Peyer's patch (tissue), 4 donors: Measurements from ENCODE around the gene TNIP3. TPM values are rescaled to one million over a fixed set of nuclear protein-coding genes. Genes with fewer than 3 reads are reported as not detected.

Experiments
- DNase-seq, 3 donors: peaks; one replicate each; pipeline ENCODE4 v3.0.0-alpha.2; 2017 to 2019
- H3K27ac ChIP-seq, 4 donors: fragments of 200-600 bp; sonication (generic); one replicate each; pipeline ENCODE4 v1.5.1; 2016 to 2019
- H3K27me3 ChIP-seq, 2 donors: fragments of 200-600 bp; sonication (generic); one replicate each; pipeline ENCODE4 v1.5.1; 2019
- H3K36me3 ChIP-seq, 3 donors: fragments of 200-600 bp; sonication (generic); one replicate each; pipeline ENCODE4 v1.5.1; 2016 to 2019
- H3K4me1 ChIP-seq, 4 donors: fragments of 200-600 bp; sonication (generic); one replicate each; pipeline ENCODE4 v1.5.1; 2016 to 2019
- H3K4me3 ChIP-seq, 4 donors: fragments of 200-600 bp; sonication (generic); 1 replicate in 3 of 4; 2 replicates in 1 of 4; pipeline ENCODE4 v1.5.1; 2016 to 2019; ENCODE audit warnings: mild to moderate bottlenecking in 1 of 4
- H3K9me3 ChIP-seq, 4 donors: fragments of 200-600 bp; sonication (generic); one replicate each; pipeline ENCODE4 v1.5.1; 2016 to 2019; ENCODE audit warnings: mild to moderate bottlenecking in 1 of 4
- POLR2A ChIP-seq, 2 donors: fragments of 450-650 bp; IDR thresholded peaks; one replicate each; pipeline ENCODE4 v1.5.1; 2017; ENCODE audit warnings: antibody characterized with exemption in 2 of 2, mild to moderate bottlenecking in 2 of 2, moderate library complexity in 2 of 2
- total RNA-seq, 4 donors: library from RNA; depleted of rRNA; stranded (reverse); fragments of >200 nt; gene quantifications; one replicate each; pipeline ENCODE4 v1.1.0, GENCODE V29; 2016
- TF ChIP-seq, protein P1 (sequence below), 6 experiments: fragments of 450-650 bp in 4 of 6; fragments of 200-600 bp in 2 of 6; sonication (generic) in 1 of 6; IDR thresholded peaks; one replicate each; pipeline ENCODE4 v1.5.1; 2017 to 2019; ENCODE audit warnings: antibody characterized with exemption in 6 of 6, mild to moderate bottlenecking in 3 of 6, moderate library complexity in 1 of 6

The TNIP3 gene
- total RNA-seq, 4 donors from 2014 or later: 0.88 TPM; not detected in 3

DNA sequence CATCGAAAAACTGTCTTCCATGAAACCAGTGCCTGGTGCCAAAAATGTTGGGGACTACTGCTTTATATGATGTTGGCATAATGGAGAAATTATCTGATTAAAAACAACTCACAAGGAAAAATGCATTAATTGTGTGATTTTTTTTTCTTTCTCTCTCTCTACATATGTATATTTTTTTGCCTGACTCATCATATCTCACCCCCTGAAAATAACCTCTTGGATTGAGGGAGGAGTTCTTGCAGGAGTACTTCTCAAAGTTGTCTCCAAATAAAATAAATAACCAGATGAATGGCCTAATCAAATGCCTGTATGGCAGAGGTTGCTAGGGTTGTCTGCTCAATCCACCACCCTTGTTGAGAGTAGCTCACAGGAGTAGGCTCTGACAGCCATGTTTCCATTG, 19.9 kb upstream of the TNIP3 start:
- no peak for DNase-seq
- Histone ChIP-seq H3K4me3 (no peak overlapping the region), H3K9me3 (no peaks in the 10 kb centered on the region), H3K36me3 (no peaks in the 10 kb centered on the region), H3K27ac (no peak overlapping the region), H3K27me3 (no peaks in the 10 kb centered on the region), H3K4me1 (no peaks in the 10 kb centered on the region)
- TF ChIP-seq POLR2A (IDR thresholded peaks at IDR 0.05): no peak
- TF ChIP-seq, protein P1, sequence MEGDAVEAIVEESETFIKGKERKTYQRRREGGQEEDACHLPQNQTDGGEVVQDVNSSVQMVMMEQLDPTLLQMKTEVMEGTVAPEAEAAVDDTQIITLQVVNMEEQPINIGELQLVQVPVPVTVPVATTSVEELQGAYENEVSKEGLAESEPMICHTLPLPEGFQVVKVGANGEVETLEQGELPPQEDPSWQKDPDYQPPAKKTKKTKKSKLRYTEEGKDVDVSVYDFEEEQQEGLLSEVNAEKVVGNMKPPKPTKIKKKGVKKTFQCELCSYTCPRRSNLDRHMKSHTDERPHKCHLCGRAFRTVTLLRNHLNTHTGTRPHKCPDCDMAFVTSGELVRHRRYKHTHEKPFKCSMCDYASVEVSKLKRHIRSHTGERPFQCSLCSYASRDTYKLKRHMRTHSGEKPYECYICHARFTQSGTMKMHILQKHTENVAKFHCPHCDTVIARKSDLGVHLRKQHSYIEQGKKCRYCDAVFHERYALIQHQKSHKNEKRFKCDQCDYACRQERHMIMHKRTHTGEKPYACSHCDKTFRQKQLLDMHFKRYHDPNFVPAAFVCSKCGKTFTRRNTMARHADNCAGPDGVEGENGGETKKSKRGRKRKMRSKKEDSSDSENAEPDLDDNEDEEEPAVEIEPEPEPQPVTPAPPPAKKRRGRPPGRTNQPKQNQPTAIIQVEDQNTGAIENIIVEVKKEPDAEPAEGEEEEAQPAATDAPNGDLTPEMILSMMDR (IDR thresholded peaks at IDR 0.05): no peak

DNA sequence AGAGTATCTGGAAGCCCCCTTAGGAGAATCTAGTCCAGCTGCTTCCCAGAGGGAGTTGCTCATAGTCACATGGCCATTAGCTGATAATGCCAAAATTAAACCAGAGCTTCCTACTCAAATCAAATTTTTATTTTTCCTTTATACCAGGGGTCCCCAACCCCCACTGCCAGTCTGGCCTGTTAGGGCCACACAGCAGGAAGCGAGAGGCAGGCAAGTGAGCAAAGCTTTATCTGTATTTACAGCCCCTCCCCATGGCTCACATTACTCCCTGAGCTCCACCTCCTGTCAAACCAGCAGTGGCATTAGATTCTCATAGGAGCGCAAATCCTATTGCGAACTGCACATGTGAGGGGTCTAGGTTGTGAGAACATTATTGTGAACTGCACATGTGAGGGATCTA, 19.2 kb upstream of the TNIP3 start:
- Histone ChIP-seq H3K9me3 (no peaks in the 10 kb centered on the region), H3K4me3 (no peak overlapping the region), H3K36me3 (no peaks in the 10 kb centered on the region), H3K27me3 (no peaks in the 10 kb centered on the region), H3K27ac (peak overlapping the region in 1 of 4 donors; percentile 39), H3K4me1 (no peaks in the 10 kb centered on the region)
- DNase-seq: no peak
- TF ChIP-seq, protein P1 (IDR thresholded peaks at IDR 0.05): no peak
- TF ChIP-seq POLR2A (IDR thresholded peaks at IDR 0.05): no peak

DNA sequence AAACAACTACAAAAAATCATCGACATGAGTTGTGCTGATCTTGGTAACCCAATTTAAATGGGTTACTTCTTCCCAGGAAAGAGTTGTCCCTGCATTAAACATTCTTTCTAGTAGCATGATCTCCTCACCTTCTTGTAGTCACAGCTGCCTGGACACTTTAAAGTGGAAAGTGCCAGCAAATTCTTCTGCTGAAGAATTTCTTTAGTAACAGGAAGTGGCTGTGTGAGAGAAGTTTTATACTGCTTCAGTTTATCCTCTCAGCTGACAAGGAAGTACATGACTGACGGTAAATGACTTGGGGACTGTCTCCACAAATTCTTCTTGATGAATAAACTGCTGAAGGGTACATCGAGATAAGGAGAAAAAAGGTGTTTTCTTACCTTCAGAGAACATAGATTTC, 18.2 kb upstream of the TNIP3 start:
- no peaks in the 10 kb centered on the region for H3K36me3 ChIP-seq
- TF ChIP-seq POLR2A (IDR thresholded peaks at IDR 0.05): no peak
- TF ChIP-seq, protein P1 (IDR thresholded peaks at IDR 0.05): no peak
- no peaks in the 10 kb centered on the region for H3K27me3 ChIP-seq
- no peaks in the 10 kb centered on the region for H3K4me1 ChIP-seq
- H3K9me3 ChIP-seq: no peaks in the 10 kb centered on the region
- peak overlapping the region; percentile 1 to 68 (median 48) for H3K27ac ChIP-seq
- H3K4me3 ChIP-seq: peak overlapping the region in 2 of 4 donors; percentile 9 to 16
- DNase-seq: no peak

DNA sequence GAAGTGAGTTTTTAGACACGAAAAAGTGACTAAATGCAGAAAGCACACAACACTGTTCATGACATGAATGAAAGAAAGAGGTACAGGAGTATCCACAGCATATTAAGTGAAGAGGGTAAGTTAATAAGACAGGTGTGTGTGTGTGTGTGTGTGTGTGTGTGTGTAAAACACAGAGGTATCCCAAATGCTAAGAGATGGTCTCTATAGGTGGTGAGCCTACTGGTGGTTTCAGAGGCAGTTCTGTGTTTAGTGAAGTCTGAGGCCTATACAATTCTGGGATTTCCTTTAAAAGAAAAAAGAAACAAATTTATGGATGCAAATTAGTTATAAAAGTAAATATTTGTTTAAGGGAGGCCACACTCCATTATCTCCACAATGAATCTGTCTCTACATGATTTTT, 17.4 kb upstream of the TNIP3 start:
- no peaks in the 10 kb centered on the region for H3K36me3 ChIP-seq
- DNase-seq: no peak
- no peaks in the 10 kb centered on the region for H3K4me1 ChIP-seq
- TF ChIP-seq, protein P1 (IDR thresholded peaks at IDR 0.05): no peak
- no peak for TF ChIP-seq POLR2A (IDR thresholded peaks at IDR 0.05)
- no peaks in the 10 kb centered on the region for H3K9me3 ChIP-seq
- H3K27me3 ChIP-seq: no peaks in the 10 kb centered on the region
- peak overlapping the region in 1 of 4 donors; percentile 16 for H3K4me3 ChIP-seq
- H3K27ac ChIP-seq: peak overlapping the region; percentile 28 to 68 (median 48)

DNA sequence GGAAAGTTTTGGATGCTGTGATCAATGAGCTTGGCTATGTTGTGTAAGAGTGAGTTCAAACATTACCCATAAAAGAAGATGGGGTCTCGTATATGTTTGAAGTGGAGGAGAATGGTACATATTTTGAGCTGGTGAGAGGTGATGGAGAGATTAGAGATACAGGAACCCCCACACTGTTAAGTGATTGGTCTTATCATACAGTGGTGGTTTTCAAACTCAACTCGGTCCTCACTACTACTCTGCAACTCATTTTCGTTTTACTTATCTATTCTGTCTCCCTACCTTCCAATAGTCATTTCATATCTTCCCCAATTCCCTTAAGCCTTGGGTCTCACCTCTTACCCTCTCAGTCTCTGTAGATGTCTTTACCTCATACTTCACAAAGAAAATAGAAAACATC, 16.4 kb upstream of the TNIP3 start:
- TF ChIP-seq, protein P1 (IDR thresholded peaks at IDR 0.05): no peak
- no peak for TF ChIP-seq POLR2A (IDR thresholded peaks at IDR 0.05)
- Histone ChIP-seq H3K27ac (peak overlapping the region in 3 of 4 donors; percentile 16 to 68 (median 57)), H3K36me3 (no peaks in the 10 kb centered on the region), H3K4me1 (no peaks in the 10 kb centered on the region), H3K4me3 (no peak overlapping the region), H3K27me3 (no peaks in the 10 kb centered on the region), H3K9me3 (no peaks in the 10 kb centered on the region)
- no peak for DNase-seq
